ENCODE results near the gene SIL1. TPM values are rescaled to one million over a fixed set of nuclear protein-coding genes. Genes with fewer than 3 reads are reported as not detected.
"Not testable (repeated sequence)": the region's sequence is repeated elsewhere in the genome, so short reads cannot be mapped to it uniquely, and the experiment has no call there.

SIL1 gene
- total RNA-seq, 1 donor from 2014 or later, result 29.9 TPM

GRCh38 chr5:139236479-139236878 lies 38.3 kb upstream of the SIL1 start:
- no peak for TF ChIP-seq CTCF (IDR thresholded peaks at IDR 0.05; ENCODE audit: insufficient read depth, low read length, poor library complexity, severe bottlenecking)
- peaks cover 4% of the 10 kb centered on the region for H3K27me3 ChIP-seq (ENCODE audit: control insufficient read depth, insufficient read depth, low read length)
- H3K4me3 ChIP-seq (ENCODE audit: low read depth, low read length), result no peak overlapping the region
- no peaks in the 10 kb centered on the region for H3K36me3 ChIP-seq (ENCODE audit: control insufficient read depth, insufficient read depth, low read length)
- no peak for DNase-seq (ENCODE audit: low read depth)

DNA sequence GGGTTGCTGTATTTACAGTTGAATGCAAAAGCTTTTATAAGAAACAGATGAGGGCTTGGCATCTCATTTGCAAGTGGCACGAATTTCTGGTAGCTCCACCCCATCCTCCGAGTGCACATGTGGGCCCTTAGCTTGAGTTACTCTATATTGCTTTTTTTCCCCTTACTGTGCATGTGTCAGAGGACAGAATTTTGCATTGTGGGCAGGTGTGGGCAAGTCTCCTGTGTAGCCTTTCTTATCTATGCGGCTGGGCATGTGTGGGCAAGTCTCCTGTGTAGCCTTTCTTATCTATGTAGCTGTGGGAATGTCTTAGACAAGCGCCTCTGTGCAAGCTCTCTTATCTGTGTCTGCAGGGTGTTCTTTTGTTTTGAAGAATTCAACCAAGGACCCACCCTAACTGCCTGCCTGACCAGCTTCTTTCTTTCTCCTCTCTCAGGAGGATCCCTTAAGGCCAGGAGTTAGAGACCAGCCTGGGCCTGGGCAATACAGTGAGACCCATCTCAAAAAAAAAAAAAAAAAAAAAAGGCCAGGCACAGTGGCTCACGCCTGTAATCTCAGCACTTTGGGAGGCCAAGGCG lies 34.1 kb upstream of the SIL1 start:
- no peaks in the 10 kb centered on the region for H3K27me3 ChIP-seq (ENCODE audit: control insufficient read depth, insufficient read depth, low read length)
- no peaks in the 10 kb centered on the region for H3K36me3 ChIP-seq (ENCODE audit: control insufficient read depth, insufficient read depth, low read length)
- H3K4me3 ChIP-seq (ENCODE audit: low read depth, low read length), result no peak overlapping the region
- DNase-seq (ENCODE audit: low read depth), result no peak
- TF ChIP-seq CTCF (IDR thresholded peaks at IDR 0.05; ENCODE audit: insufficient read depth, low read length, poor library complexity, severe bottlenecking), result no peak

GRCh38 chr5:139228201-139228803 lies 30.1 kb upstream of the SIL1 start:
- Histone ChIP-seq H3K27me3 (ENCODE audit: control insufficient read depth, insufficient read depth, low read length) (no peaks in the 10 kb centered on the region), H3K36me3 (ENCODE audit: control insufficient read depth, insufficient read depth, low read length) (no peaks in the 10 kb centered on the region), H3K4me3 (ENCODE audit: low read depth, low read length) (no peak overlapping the region)
- no peak for DNase-seq (ENCODE audit: low read depth)
- TF ChIP-seq CTCF (IDR thresholded peaks at IDR 0.05; ENCODE audit: insufficient read depth, low read length, poor library complexity, severe bottlenecking), result no peak

DNA sequence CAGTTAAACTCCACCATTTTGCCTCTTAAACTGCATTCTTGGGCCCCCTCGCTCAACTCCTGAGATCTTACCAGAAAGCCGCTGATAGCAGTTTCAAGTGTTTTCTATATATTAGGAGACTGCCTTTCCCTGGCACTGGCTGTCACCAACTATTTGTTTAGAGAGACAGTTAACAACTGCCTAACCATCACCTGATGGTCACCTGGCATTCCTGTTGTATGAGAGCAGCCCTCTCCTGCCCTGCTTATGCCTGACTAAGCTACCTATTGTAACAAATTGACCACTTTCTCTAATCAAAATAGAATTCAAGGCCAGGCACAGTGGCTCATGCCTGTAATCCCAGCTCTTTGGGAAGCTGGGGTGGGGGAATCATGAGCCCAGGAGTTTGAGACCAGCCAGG lies 28.0 kb upstream of the SIL1 start:
- DNase-seq (ENCODE audit: low read depth), result no peak

DNA sequence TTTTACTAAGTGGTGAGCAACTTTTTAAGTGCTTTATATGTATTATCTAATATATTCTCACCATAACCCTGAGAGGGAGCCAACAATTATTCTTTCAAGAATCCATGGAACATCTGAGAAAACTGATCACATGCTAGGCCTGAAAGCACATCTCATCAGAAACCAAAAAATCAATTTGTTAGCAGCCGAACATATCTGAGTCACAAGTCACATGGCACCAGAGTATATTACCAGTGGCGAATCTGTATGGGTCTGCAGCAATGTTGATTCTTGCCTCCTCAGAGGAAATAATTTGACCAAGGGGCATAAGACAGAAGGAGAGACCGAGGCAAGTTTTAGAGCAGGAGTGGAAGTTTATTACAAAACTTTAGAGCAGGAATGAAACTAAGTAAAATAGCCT lies 25.3 kb upstream of the SIL1 start:
- no peaks in the 10 kb centered on the region for H3K27me3 ChIP-seq (ENCODE audit: control insufficient read depth, insufficient read depth, low read length)
- DNase-seq (ENCODE audit: low read depth), result no peak
- H3K4me3 ChIP-seq (ENCODE audit: low read depth, low read length), result no peak overlapping the region
- H3K36me3 ChIP-seq (ENCODE audit: control insufficient read depth, insufficient read depth, low read length), result no peaks in the 10 kb centered on the region
- TF ChIP-seq CTCF (IDR thresholded peaks at IDR 0.05; ENCODE audit: insufficient read depth, low read length, poor library complexity, severe bottlenecking), result no peak

More for the DNA sequence above, 28.0 kb upstream of the SIL1 start:
- TF ChIP-seq CTCF (IDR thresholded peaks at IDR 0.05; ENCODE audit: insufficient read depth, low read length, poor library complexity, severe bottlenecking), result no peak
- H3K4me3 ChIP-seq (ENCODE audit: low read depth, low read length), result no peak overlapping the region
- H3K36me3 ChIP-seq (ENCODE audit: control insufficient read depth, insufficient read depth, low read length), result no peaks in the 10 kb centered on the region
- no peaks in the 10 kb centered on the region for H3K27me3 ChIP-seq (ENCODE audit: control insufficient read depth, insufficient read depth, low read length)

- no peak for TF ChIP-seq CTCF (IDR thresholded peaks at IDR 0.05; ENCODE audit: insufficient read depth, low read length, poor library complexity, severe bottlenecking)
- H3K27me3 ChIP-seq (ENCODE audit: control insufficient read depth, insufficient read depth, low read length), result no peaks in the 10 kb centered on the region
- no peaks in the 10 kb centered on the region for H3K36me3 ChIP-seq (ENCODE audit: control insufficient read depth, insufficient read depth, low read length)
- no peak overlapping the region for H3K4me3 ChIP-seq (ENCODE audit: low read depth, low read length)
- DNase-seq (ENCODE audit: low read depth), result no peak
Measured at GRCh38 chr5:139222346-139222745, 24.2 kb upstream of the SIL1 start.

DNA sequence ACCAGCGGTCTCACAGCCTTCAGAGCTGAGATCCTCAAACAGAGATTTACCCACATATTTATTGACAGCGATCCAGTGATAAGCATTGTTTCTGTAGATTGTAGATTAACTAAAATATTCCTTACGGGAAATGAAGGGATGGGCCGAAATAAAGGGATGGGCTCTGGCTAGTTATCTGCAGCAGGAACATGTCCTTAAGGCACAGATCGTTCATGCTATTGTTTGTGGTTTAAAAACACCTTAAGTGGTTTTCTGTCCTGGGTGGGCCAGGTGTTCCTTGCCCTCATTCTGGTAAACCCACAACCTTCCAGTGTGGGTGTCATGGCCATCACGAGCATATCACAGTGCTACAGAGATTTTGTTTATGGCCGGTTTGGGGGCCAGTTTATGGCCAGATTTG lies 19.9 kb upstream of the SIL1 start:
- not testable (repeated sequence) for H3K36me3 ChIP-seq (ENCODE audit: control insufficient read depth, insufficient read depth, low read length); H3K4me3 ChIP-seq (ENCODE audit: low read depth, low read length); DNase-seq (ENCODE audit: low read depth); H3K27me3 ChIP-seq (ENCODE audit: control insufficient read depth, insufficient read depth, low read length)
